Neural progenitor cell (in vitro differentiated cells): ENCODE measurements around the gene MBP.

ENCODE experiments used
- EZH2 ChIP-seq: fragments of 200-600 bp; sonication (generic); IDR thresholded peaks from 2 replicates; pipeline ENCODE4 v1.6.1; 2017; ENCODE audit warnings: antibody characterized with exemption, mild to moderate bottlenecking, moderate library complexity
- EZH2phosphoT487 ChIP-seq: fragments of 200-600 bp; sonication (generic); IDR thresholded peaks from 2 replicates; pipeline ENCODE4 v1.6.1; 2017; ENCODE audit warnings: antibody characterized with exemption
- TF ChIP-seq, protein P1 (sequence below): fragments of 200-600 bp; sonication (generic); IDR thresholded peaks from 2 replicates; pipeline ENCODE4 v1.5.1; 2017; ENCODE audit warnings: antibody characterized with exemption, mild to moderate bottlenecking

- TF ChIP-seq, protein P1, sequence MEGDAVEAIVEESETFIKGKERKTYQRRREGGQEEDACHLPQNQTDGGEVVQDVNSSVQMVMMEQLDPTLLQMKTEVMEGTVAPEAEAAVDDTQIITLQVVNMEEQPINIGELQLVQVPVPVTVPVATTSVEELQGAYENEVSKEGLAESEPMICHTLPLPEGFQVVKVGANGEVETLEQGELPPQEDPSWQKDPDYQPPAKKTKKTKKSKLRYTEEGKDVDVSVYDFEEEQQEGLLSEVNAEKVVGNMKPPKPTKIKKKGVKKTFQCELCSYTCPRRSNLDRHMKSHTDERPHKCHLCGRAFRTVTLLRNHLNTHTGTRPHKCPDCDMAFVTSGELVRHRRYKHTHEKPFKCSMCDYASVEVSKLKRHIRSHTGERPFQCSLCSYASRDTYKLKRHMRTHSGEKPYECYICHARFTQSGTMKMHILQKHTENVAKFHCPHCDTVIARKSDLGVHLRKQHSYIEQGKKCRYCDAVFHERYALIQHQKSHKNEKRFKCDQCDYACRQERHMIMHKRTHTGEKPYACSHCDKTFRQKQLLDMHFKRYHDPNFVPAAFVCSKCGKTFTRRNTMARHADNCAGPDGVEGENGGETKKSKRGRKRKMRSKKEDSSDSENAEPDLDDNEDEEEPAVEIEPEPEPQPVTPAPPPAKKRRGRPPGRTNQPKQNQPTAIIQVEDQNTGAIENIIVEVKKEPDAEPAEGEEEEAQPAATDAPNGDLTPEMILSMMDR = no peak
- TF ChIP-seq EZH2 (no peak), EZH2phosphoT487 (no peak)
Measured at GRCh38 chr18:76972241-76972640, 160.3 kb downstream of the MBP start.
